RWPE2 (cell line): ENCODE data around the gene PKM.

Source experiments
- ATAC-seq: fragments of 200-7000 bp; cut with Tn5 transposase; 3 replicates; pipeline ENCODE4 v1.9.1; 2021; ENCODE audit warnings: low read depth
- DNase-seq: peaks from one replicate; pipeline ENCODE4 v3.0.0-alpha.2; 2020; ENCODE audit warnings: low spot score
- H3K27ac ChIP-seq: fragments of 450-650 bp; 2 replicates; pipeline ENCODE4 v1.5.1; 2017; ENCODE audit warnings: mild to moderate bottlenecking; ENCODE audit not compliant: poor library complexity, severe bottlenecking
- H3K27me3 ChIP-seq: fragments of 250-450 bp; sonication (Bioruptor Pico); 2 replicates; pipeline ENCODE4 v1.5.1; 2021; ENCODE audit warnings: mild to moderate bottlenecking, moderate library complexity; ENCODE audit not compliant: insufficient read depth, poor library complexity, severe bottlenecking
- H3K36me3 ChIP-seq: fragments of 250-450 bp; sonication (Bioruptor Pico); 2 replicates; pipeline ENCODE4 v1.5.1; 2020; ENCODE audit warnings: low read depth, mild to moderate bottlenecking, moderate library complexity
- H3K4me1 ChIP-seq: fragments of 250-450 bp; sonication (Bioruptor Pico); 2 replicates; pipeline ENCODE4 v1.5.1; 2021; ENCODE audit warnings: mild to moderate bottlenecking, moderate library complexity; ENCODE audit not compliant: insufficient read depth, poor library complexity, severe bottlenecking
- H3K4me3 ChIP-seq: fragments of 250-450 bp; sonication (Bioruptor Pico); 2 replicates; pipeline ENCODE4 v1.5.1; 2021; ENCODE audit warnings: mild to moderate bottlenecking, moderate library complexity; ENCODE audit not compliant: severe bottlenecking
- H3K9me3 ChIP-seq: fragments of 250-450 bp; sonication (Bioruptor Pico); 2 replicates; pipeline ENCODE4 v1.5.1; 2021; ENCODE audit warnings: mild to moderate bottlenecking, moderate library complexity; ENCODE audit not compliant: severe bottlenecking
- TF ChIP-seq, protein P1 (sequence below): fragments of 450-650 bp; IDR thresholded peaks from one replicate; pipeline ENCODE4 v1.5.1; 2017; ENCODE audit warnings: mild to moderate bottlenecking, moderate library complexity; ENCODE audit not compliant: poor library complexity, severe bottlenecking

PKM gene

DNA sequence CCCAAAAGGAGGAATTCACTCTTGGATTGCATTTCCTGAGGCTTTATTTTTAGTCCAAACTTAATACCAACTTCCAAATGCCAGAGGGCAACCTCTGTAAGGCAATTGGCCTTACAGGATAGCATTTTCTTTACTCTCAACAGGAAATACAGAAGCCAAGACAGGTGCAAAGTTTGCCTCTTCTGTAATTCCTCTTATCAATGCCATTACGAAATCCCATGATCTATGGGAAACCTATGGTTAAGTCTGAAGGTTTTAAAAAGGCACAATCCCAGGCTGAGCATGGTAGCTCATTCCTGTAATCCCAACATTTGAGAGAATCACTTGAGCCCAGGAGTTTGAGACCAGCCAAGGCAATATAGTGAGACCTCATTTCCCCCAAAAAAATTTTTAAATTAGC is 14.9 kb downstream of the PKM start:
- DNase-seq, result no peak
- Histone ChIP-seq H3K4me3 (no peak overlapping the region), H3K9me3 (no peaks in the 10 kb centered on the region), H3K27me3 (no peaks in the 10 kb centered on the region), H3K36me3 (peaks cover 100% of the 10 kb centered on the region), H3K27ac (peak overlapping the region; percentile 99), H3K4me1 (peaks cover 5% of the 10 kb centered on the region)
- TF ChIP-seq, protein P1, sequence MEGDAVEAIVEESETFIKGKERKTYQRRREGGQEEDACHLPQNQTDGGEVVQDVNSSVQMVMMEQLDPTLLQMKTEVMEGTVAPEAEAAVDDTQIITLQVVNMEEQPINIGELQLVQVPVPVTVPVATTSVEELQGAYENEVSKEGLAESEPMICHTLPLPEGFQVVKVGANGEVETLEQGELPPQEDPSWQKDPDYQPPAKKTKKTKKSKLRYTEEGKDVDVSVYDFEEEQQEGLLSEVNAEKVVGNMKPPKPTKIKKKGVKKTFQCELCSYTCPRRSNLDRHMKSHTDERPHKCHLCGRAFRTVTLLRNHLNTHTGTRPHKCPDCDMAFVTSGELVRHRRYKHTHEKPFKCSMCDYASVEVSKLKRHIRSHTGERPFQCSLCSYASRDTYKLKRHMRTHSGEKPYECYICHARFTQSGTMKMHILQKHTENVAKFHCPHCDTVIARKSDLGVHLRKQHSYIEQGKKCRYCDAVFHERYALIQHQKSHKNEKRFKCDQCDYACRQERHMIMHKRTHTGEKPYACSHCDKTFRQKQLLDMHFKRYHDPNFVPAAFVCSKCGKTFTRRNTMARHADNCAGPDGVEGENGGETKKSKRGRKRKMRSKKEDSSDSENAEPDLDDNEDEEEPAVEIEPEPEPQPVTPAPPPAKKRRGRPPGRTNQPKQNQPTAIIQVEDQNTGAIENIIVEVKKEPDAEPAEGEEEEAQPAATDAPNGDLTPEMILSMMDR, result no peak
- ATAC-seq, result no peak

DNA sequence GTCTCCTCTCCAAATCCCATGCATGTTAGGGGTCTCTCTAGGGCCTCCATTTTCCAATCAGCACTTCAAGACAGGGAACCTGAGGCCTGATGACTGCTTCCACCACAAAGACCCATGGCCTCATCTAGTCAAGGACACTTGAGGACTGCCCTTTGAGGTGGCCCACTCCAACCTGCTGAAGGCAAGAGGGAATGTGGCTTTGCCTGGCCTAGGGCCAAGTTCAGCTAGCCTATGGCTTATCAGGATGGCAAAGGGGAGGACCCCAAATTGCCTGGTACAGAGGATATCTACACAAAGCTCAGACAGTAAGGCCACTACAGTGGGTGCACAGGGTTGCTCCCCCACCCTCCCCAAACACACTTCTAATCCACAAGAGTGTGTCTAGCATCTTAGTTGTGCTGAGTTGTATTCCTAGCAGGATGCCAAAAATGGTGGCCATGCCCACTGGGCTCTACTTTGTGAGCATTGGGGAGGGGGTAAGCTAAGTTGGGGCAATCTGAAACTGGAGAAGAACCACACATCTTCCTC is 23.4 kb downstream of the PKM start:
- Histone ChIP-seq H3K27me3 (no peaks in the 10 kb centered on the region), H3K4me3 (no peak overlapping the region), H3K4me1 (peaks cover 25% of the 10 kb centered on the region), H3K27ac (peak overlapping the region; percentile 91), H3K36me3 (peaks cover 98% of the 10 kb centered on the region), H3K9me3 (no peaks in the 10 kb centered on the region)
- no peak for ATAC-seq
- no peak for DNase-seq
- TF ChIP-seq, protein P1, result no peak

DNA sequence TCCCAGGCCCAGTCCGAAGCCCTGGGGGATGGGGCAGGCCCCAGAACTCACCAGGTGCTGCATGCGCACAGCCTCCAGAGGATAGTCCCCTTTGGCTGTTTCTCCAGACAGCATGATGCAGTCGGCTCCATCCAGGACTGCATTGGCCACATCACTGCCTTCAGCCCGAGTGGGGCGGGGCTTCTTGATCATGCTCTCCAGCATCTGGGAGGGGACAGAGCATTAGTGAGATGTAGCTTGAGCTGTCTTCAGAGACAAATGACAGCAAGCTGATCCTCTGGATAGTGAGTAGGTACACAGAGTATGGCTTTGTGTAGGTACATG is 24.4 kb downstream of the PKM start:
- Histone ChIP-seq H3K9me3 (no peaks in the 10 kb centered on the region), H3K36me3 (peaks cover 98% of the 10 kb centered on the region), H3K4me3 (no peak overlapping the region), H3K4me1 (peaks cover 25% of the 10 kb centered on the region), H3K27ac (peak overlapping the region; percentile 91), H3K27me3 (no peaks in the 10 kb centered on the region)
- DNase-seq (no peak), ATAC-seq (no peak)
- TF ChIP-seq, protein P1, result no peak

DNA sequence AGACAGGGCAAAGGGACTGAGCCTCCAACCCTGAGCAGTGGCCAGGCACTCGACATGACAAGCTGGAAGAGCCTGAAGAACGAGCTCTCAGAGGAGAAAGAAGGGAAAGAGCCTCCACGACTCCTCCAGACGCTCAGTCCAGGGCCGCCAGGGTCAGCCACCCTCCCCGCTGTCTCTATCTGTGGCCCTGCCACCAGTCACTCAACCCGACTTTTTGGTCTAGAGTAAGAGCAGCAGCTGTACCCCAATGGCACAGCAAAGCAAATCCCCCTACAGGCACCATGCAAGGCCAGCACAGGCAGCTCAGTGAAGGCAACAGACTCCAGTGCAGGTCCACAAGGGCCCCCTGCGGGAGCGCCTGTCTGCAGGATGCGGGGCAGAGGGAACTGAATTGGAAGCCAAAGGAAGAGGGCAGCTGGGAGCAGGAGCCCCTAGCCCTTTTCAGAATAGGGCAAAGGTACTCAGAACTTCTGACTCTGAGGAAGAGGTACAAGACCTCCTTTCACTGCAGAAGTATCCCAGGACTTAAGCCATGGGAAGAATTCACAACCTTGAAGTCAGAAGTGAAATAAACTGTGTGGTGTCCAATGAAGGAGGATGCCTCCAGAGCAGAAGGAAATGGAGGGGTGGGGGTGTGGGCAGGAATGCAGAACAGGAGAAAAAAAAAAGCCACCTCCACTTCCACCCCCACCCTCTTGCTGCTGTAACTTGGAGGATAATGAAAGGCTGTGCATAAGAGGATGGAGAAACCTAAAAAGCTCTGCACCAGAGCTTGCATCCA is 24.9 kb downstream of the PKM start:
- no peaks in the 10 kb centered on the region for H3K9me3 ChIP-seq
- ATAC-seq (no peak), DNase-seq (no peak)
- H3K36me3 ChIP-seq, result peaks cover 98% of the 10 kb centered on the region
- peaks cover 25% of the 10 kb centered on the region for H3K4me1 ChIP-seq
- TF ChIP-seq, protein P1, result no peak
- H3K4me3 ChIP-seq, result no peak overlapping the region
- peak overlapping the region; percentile 91 for H3K27ac ChIP-seq
- H3K27me3 ChIP-seq, result no peaks in the 10 kb centered on the region

DNA sequence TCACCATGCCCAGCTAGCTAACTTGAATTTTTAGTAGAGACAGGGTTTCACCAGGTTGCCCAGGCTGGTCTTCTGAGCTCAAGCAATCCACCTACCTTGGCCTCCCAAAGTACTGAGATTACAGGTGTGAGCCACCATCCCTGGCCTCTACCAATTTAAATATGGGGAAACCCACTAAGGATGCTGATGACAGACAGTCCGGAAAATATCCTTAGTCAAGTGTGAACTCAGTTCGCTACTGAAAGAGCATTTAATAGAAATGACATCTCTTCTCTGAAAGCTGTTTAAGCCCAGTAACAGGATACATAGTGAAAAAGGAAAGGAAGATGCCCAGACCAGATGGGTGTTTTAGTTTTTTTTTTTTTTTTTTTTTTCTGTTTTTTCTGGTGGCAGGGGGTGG is 25.7 kb downstream of the PKM start:
- no peak for ATAC-seq
- Histone ChIP-seq H3K36me3 (peaks cover 98% of the 10 kb centered on the region), H3K9me3 (no peaks in the 10 kb centered on the region), H3K4me3 (no peak overlapping the region), H3K27me3 (no peaks in the 10 kb centered on the region), H3K4me1 (peaks cover 25% of the 10 kb centered on the region), H3K27ac (peak overlapping the region; percentile 91)
- TF ChIP-seq, protein P1, result no peak
- DNase-seq, result no peak
